H4 (cell line): ENCODE results near the gene BHMT. TPM values are rescaled to one million over a fixed set of nuclear protein-coding genes. Genes with fewer than 3 reads are reported as not detected.
A peak's percentile ranks its signal among the peaks of the same experiment; 100 is the strongest.

Experiments used
- DNase-seq: peaks from one replicate; pipeline ENCODE4 v3.0.0-alpha.2; 2015; ENCODE audit warnings: low spot score
- total RNA-seq: library from RNA; depleted of rRNA; stranded (reverse); fragments of >200 nt; shearing (Covaris generic); gene quantifications from 2 replicates; pipeline ENCODE4 v1.2.3, GENCODE V29; 2014; rRNA removed

Gene BHMT
- not detected in 2 replicates for total RNA-seq

GRCh38 chr5:79111387-79111959 is at the start of gene BHMT:
BHMT (plus strand) TSS chr5:79111809; CDS start chr5:79111886, 77 bp downstream.
- DNase-seq = no peak

- no peak for DNase-seq
Measured at GRCh38 chr5:79062436-79062835, 49.2 kb upstream of the BHMT start.

GRCh38 chr5:79069488-79070349 is 41.9 kb upstream of the BHMT start, which contains the start of the genes BHMT2 and DMGDH:
BHMT2 (plus strand) TSS chr5:79069767; CDS start chr5:79069783, 16 bp downstream.
DMGDH (minus strand) TSS chr5:79069674; CDS start chr5:79069620, 54 bp downstream.
- no peak for DNase-seq

- DNase-seq = no peak
Measured at GRCh38 chr5:79070350-79070667, 41.3 kb upstream of the BHMT start.

- DNase-seq = peak; percentile 25
Measured at GRCh38 chr5:79074641-79075040, 37.0 kb upstream of the BHMT start.

GRCh38 chr5:79075646-79076426 is 35.8 kb upstream of the BHMT start:
- no peak for DNase-seq

- DNase-seq = no peak
Measured at GRCh38 chr5:79076819-79077218, 34.8 kb upstream of the BHMT start.

GRCh38 chr5:79077680-79078365 is 33.8 kb upstream of the BHMT start:
- DNase-seq = no peak

GRCh38 chr5:79080804-79081203 is 30.8 kb upstream of the BHMT start:
- DNase-seq = no peak

- DNase-seq = no peak
Measured at GRCh38 chr5:79081779-79082178, 29.8 kb upstream of the BHMT start.

GRCh38 chr5:79086116-79086515 is 25.5 kb upstream of the BHMT start:
- no peak for DNase-seq

- DNase-seq = no peak
Measured at GRCh38 chr5:79088507-79088906, 23.1 kb upstream of the BHMT start.

GRCh38 chr5:79091064-79091463 is 20.5 kb upstream of the BHMT start:
- DNase-seq = no peak

- DNase-seq = no peak
Measured at GRCh38 chr5:79093762-79094161, 17.8 kb upstream of the BHMT start.

GRCh38 chr5:79105868-79106267 is 5.7 kb upstream of the BHMT start:
- no peak for DNase-seq

GRCh38 chr5:79107020-79107796 is 4.4 kb upstream of the BHMT start:
- DNase-seq = peak; percentile 49

- DNase-seq = no peak
Measured at GRCh38 chr5:79108086-79108485, 3.5 kb upstream of the BHMT start.

GRCh38 chr5:79108792-79109191 is 2.8 kb upstream of the BHMT start:
- DNase-seq = no peak

GRCh38 chr5:79109527-79110492 is 1.8 kb upstream of the BHMT start:
- no peak for DNase-seq
